DOHH2 (cell line): ENCODE data around the gene HIKESHI.

Experiments used
- H3F3A ChIP-seq: fragments of 200-600 bp; sonication (generic), shearing (Covaris generic); 2 replicates; pipeline ENCODE4 v1.6.0; 2016; ENCODE audit warnings: antibody characterized with exemption, mild to moderate bottlenecking; ENCODE audit not compliant: control insufficient read depth, insufficient read depth
- H3K27ac ChIP-seq: fragments of 200-600 bp; sonication (generic); 2 replicates; pipeline ENCODE4 v1.5.1; 2014; ENCODE audit warnings: low read depth, mild to moderate bottlenecking, low read length, moderate library complexity
- H3K27me3 ChIP-seq: fragments of 200-600 bp; sonication (generic); 2 replicates; pipeline ENCODE4 v1.6.1; 2014; ENCODE audit warnings: mild to moderate bottlenecking, low read length, mixed read lengths; ENCODE audit not compliant: control insufficient read depth
- H3K36me3 ChIP-seq: fragments of 200-600 bp; sonication (generic); 2 replicates; pipeline ENCODE4 v1.6.1; 2014; ENCODE audit warnings: mild to moderate bottlenecking, low read length, moderate library complexity, mixed read lengths; ENCODE audit not compliant: control insufficient read depth
- H3K4me1 ChIP-seq: fragments of 200-600 bp; sonication (generic); 2 replicates; pipeline ENCODE4 v1.6.1; 2014; ENCODE audit warnings: mild to moderate bottlenecking, low read length, mixed read lengths; ENCODE audit not compliant: control insufficient read depth
- H3K4me2 ChIP-seq: fragments of 200-600 bp; sonication (generic); 2 replicates; pipeline ENCODE4 v1.6.0; 2014; ENCODE audit warnings: mild to moderate bottlenecking, low read length, moderate library complexity
- H3K4me3 ChIP-seq: fragments of 200-600 bp; sonication (generic); 2 replicates; pipeline ENCODE4 v1.5.1; 2014; ENCODE audit warnings: mild to moderate bottlenecking, low read length, mixed read lengths
- H3K79me2 ChIP-seq: fragments of 200-600 bp; sonication (generic); 2 replicates; pipeline ENCODE4 v1.6.1; 2014; ENCODE audit warnings: mild to moderate bottlenecking, low read length, mixed read lengths; ENCODE audit not compliant: control insufficient read depth
- H3K9me2 ChIP-seq: fragments of 200-600 bp; sonication (generic); replicated peaks from 2 replicates; pipeline ENCODE4 v1.6.1; 2014; ENCODE audit warnings: mild to moderate bottlenecking, low read length, mixed read lengths; ENCODE audit not compliant: control insufficient read depth
- H3K9me3 ChIP-seq: fragments of 200-600 bp; sonication (generic); 2 replicates; pipeline ENCODE4 v1.6.1; 2014; ENCODE audit warnings: antibody characterized with exemption, low read length, mixed read lengths; ENCODE audit not compliant: control insufficient read depth, insufficient read depth
- H4K20me1 ChIP-seq: fragments of 200-600 bp; sonication (generic); 2 replicates; pipeline ENCODE4 v1.6.0; 2014; ENCODE audit warnings: low read depth, mild to moderate bottlenecking, antibody characterized with exemption, low read length, moderate library complexity; ENCODE audit not compliant: control insufficient read depth, insufficient read depth
- EZH2phosphoT487 ChIP-seq: fragments of 200-600 bp; sonication (generic); IDR thresholded peaks from 2 replicates; pipeline ENCODE4 v1.6.1; 2017; ENCODE audit warnings: borderline replicate concordance, mild to moderate bottlenecking, antibody characterized with exemption, low read length, moderate library complexity, mixed read lengths
- TF ChIP-seq, protein P1 (sequence below): fragments of 200-600 bp; sonication (generic); IDR thresholded peaks from one replicate; pipeline ENCODE4 v1.5.1; 2014; ENCODE audit warnings: antibody characterized with exemption, mild to moderate bottlenecking, low read depth, low read length; ENCODE audit not compliant: poor library complexity, severe bottlenecking

HIKESHI gene

DNA sequence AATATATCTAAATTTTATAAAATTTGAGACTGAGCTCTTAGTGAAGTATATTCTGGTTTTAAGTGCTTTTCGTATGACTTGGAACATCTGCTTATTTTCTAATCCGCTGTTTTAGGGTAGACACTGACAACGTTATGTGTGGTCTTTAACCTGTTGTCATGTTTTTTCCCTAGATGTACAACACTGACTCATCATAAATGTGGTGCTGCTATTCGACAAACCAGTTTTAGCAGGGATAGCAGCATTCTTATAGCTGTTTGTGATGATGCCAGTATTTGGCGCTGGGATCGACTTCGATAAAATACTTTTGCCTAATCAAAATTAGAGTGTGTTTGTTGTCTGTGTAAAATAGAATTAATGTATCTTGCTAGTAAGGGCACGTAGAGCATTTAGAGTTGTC lies 23.8 kb upstream of the HIKESHI start:
- Histone ChIP-seq H3K36me3 (peaks cover 72% of the 10 kb centered on the region), H3F3A (0 out of 2 replicates have a peak, but pooled peaks cover 3% of the 10 kb centered on the region), H3K4me1 (no peaks in the 10 kb centered on the region), H3K27ac (no peak overlapping the region), H3K4me3 (no peak overlapping the region), H3K4me2 (no peak overlapping the region), H4K20me1 (peaks cover 6% of the 10 kb centered on the region; the same call in 1 of the 2 replicates), H3K9me2 (no peaks in the 10 kb centered on the region), H3K27me3 (no peaks in the 10 kb centered on the region), H3K9me3 (no peaks in the 10 kb centered on the region), H3K79me2 (peaks cover 27% of the 10 kb centered on the region)
- TF ChIP-seq EZH2phosphoT487, result no peak
- TF ChIP-seq, protein P1, sequence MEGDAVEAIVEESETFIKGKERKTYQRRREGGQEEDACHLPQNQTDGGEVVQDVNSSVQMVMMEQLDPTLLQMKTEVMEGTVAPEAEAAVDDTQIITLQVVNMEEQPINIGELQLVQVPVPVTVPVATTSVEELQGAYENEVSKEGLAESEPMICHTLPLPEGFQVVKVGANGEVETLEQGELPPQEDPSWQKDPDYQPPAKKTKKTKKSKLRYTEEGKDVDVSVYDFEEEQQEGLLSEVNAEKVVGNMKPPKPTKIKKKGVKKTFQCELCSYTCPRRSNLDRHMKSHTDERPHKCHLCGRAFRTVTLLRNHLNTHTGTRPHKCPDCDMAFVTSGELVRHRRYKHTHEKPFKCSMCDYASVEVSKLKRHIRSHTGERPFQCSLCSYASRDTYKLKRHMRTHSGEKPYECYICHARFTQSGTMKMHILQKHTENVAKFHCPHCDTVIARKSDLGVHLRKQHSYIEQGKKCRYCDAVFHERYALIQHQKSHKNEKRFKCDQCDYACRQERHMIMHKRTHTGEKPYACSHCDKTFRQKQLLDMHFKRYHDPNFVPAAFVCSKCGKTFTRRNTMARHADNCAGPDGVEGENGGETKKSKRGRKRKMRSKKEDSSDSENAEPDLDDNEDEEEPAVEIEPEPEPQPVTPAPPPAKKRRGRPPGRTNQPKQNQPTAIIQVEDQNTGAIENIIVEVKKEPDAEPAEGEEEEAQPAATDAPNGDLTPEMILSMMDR, result no peak

DNA sequence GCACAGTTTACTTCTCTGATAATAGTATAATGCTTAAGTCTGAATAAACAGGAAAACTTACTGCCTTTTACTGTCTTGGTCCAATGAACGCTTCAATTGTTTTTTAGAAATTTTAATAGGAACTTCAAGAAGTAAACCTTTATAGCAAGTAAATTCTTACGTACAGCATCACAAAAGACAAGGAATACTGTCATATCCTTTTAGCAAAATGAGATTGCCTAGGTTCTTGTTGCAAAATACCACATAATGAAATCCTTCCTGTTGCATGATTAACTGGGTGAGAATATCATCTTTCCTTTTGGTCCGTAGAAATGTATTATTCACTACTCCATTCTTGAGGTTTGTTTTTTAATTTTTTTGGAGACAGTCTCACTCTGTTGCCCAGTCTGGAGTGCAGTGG lies 22.3 kb upstream of the HIKESHI start:
- Histone ChIP-seq H3K27me3 (no peaks in the 10 kb centered on the region), H3K4me1 (no peaks in the 10 kb centered on the region), H3K36me3 (peaks cover 66% of the 10 kb centered on the region), H3K79me2 (peaks cover 11% of the 10 kb centered on the region), H3F3A (0 out of 2 replicates have a peak, but pooled peaks cover 3% of the 10 kb centered on the region), H3K4me2 (no peak overlapping the region), H3K4me3 (no peak overlapping the region), H4K20me1 (peaks cover under 1% of the 10 kb centered on the region; the same call in 1 of the 2 replicates), H3K9me3 (no peaks in the 10 kb centered on the region), H3K27ac (no peak overlapping the region), H3K9me2 (no peaks in the 10 kb centered on the region)
- TF ChIP-seq, protein P1, result no peak
- TF ChIP-seq EZH2phosphoT487, result no peak

DNA sequence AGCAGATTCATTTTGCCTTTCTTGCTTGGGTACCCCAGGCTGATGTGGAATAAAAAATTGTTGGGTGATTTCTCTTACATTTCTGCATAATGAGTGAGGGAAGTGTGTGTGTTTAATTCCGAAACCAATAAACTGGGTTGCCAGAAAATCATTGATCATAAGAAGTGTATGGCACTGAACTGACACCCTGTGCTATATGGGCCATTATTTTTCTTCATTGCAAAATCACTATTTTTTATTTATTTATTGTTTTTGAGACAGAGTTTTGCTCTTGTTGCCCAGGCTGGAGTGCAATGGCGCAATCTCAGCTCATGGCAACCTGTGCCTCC lies 14.6 kb upstream of the HIKESHI start:
- H3K27ac ChIP-seq, result no peak overlapping the region

More for the DNA sequence above, 14.6 kb upstream of the HIKESHI start:
- Histone ChIP-seq H3K36me3 (peaks cover 9% of the 10 kb centered on the region), H3K4me1 (peaks cover 25% of the 10 kb centered on the region), H3K9me2 (no peaks in the 10 kb centered on the region), H3K79me2 (no peaks in the 10 kb centered on the region), H3K4me3 (no peak overlapping the region), H3K9me3 (no peaks in the 10 kb centered on the region), H3K4me2 (no peak overlapping the region), H4K20me1 (no peaks in the 10 kb centered on the region), H3F3A (peaks cover 3% of the 10 kb centered on the region; the same call in 1 of the 2 replicates), H3K27me3 (no peaks in the 10 kb centered on the region)
- no peak for TF ChIP-seq EZH2phosphoT487
- TF ChIP-seq, protein P1, result no peak
